Measurements from ENCODE around the gene ACTN4.

Gene ACTN4

DNA sequence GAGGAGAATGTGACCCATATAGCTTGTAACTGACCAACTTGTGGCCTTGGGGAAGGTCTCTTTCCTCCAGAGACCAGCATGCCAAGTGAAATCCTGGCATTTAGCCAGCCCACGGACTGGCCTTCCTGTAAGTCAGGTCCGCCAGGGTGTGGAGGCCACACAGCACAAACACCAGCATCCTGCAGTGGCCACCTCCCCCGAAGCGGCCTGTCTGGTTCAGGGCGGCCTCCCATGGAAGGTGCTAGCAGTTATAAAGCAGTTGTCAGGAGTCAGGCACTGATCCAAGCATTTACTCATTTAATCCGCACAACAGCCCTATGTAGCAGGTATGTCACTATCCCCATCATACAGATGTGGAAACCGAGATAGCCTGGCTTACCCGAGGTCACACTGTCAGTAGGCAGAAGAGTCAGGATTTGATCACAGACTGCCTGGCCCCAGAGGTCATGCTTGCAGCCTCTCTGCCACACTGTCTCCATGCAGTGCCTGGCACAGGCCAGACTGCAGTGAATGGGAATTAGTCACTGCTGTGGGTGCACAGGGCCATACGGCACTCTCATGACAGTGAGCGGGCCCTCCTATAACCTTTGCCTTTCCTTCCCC is 60.2 kb downstream of the ACTN4 start:
- TF ChIP-seq, protein P1, sequence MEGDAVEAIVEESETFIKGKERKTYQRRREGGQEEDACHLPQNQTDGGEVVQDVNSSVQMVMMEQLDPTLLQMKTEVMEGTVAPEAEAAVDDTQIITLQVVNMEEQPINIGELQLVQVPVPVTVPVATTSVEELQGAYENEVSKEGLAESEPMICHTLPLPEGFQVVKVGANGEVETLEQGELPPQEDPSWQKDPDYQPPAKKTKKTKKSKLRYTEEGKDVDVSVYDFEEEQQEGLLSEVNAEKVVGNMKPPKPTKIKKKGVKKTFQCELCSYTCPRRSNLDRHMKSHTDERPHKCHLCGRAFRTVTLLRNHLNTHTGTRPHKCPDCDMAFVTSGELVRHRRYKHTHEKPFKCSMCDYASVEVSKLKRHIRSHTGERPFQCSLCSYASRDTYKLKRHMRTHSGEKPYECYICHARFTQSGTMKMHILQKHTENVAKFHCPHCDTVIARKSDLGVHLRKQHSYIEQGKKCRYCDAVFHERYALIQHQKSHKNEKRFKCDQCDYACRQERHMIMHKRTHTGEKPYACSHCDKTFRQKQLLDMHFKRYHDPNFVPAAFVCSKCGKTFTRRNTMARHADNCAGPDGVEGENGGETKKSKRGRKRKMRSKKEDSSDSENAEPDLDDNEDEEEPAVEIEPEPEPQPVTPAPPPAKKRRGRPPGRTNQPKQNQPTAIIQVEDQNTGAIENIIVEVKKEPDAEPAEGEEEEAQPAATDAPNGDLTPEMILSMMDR (conservative IDR thresholded peaks at IDR 0.05; ENCODE audit: low read depth, low read length) = no peak
- H3K4me3 ChIP-seq (ENCODE audit: low read depth, low read length) = no peak overlapping the region
- peak; percentile 59 for DNase-seq (ENCODE audit: low read depth)

DNA sequence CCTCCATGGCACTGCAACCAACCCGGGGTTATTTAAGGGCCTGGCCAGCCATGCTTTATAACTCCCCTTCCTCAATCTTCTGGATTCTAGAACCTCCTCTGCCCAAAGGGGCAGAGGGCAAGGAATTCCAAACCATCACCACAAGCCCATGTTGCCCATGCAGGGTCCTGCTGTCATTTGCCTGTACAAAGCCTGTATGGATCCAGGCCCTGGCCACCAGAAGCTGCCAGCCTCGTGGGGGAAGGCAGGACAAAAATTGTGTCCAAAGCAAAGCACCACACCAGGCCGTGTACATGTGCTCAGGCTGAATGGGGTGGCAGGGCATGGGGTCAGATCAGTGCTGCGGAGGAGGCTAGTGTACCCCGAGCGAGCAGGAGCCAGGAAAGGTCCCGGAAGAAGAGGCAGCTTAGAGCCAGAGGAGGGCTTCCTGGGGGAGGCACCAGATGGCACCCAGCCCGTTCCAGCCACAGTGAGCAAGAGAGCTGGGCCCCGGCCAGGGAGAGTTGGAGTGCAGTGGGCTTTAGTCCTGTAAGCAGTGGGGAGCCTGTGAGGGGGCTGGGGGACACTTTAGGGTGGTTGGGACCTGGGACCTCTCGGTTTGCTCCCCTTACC is 61.1 kb downstream of the ACTN4 start:
- TF ChIP-seq, protein P1 (conservative IDR thresholded peaks at IDR 0.05; ENCODE audit: low read depth, low read length) = no peak
- no peak overlapping the region for H3K4me3 ChIP-seq (ENCODE audit: low read depth, low read length)
- DNase-seq (ENCODE audit: low read depth) = no peak

DNA sequence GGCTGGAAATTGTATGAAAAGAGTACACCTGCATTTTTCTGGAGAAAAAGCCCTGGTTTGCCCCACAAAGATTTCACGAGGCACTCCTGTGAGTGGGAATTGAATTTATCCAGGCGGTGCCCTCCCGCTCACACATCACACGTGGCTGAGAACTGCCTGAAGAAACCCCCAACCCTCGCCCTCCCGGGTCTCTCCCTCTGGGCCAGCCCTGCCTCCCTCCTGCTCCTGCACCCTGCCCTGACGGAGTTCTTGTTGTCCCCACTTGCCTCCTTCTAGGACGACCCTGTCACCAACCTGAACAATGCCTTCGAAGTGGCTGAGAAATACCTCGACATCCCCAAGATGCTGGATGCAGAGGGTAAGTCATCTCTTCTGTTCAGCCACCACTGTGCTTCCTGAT is 61.7 kb downstream of the ACTN4 start:
- TF ChIP-seq, protein P1 (conservative IDR thresholded peaks at IDR 0.05; ENCODE audit: low read depth, low read length) = no peak
- DNase-seq (ENCODE audit: low read depth) = no peak
- no peak overlapping the region for H3K4me3 ChIP-seq (ENCODE audit: low read depth, low read length)

DNA sequence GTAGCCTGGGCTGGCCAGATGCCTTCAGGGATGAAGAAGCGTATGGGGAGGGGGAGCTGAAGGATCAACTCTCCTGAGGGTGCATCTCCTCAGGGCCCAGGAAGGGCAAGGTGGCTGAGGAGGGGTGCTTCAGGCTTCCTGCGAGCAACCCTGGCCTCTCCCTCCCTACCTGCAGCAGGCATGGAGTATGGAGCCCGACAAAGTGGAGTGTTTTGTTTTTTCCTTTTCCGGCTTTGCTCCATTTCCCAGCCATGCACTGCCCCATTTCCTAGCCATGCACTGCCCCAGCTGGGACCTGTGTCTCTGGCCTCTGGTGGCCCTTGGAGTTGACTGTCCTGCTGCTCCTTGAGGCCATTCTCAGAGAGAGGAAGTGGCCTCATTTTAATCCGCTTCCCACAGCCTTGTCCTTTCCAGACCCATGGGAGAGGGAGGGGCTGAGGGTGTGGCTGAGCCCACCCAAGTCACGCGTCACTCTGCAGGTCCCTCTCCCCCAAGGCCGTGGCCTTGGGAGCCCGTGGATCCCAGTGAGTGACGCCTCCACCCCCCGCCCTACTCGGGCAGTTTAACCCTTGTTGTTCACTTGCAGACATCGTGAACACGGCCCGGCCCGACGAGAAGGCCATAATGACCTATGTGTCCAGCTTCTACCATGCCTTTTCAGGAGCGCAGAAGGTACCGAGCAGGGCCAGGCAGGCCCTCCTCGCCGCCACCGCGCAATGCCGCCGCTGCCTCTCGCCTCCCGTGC is 62.4 kb downstream of the ACTN4 start:
- H3K4me3 ChIP-seq (ENCODE audit: low read depth, low read length) = no peak overlapping the region
- TF ChIP-seq, protein P1 (conservative IDR thresholded peaks at IDR 0.05; ENCODE audit: low read depth, low read length) = no peak
- no peak for DNase-seq (ENCODE audit: low read depth)

DNA sequence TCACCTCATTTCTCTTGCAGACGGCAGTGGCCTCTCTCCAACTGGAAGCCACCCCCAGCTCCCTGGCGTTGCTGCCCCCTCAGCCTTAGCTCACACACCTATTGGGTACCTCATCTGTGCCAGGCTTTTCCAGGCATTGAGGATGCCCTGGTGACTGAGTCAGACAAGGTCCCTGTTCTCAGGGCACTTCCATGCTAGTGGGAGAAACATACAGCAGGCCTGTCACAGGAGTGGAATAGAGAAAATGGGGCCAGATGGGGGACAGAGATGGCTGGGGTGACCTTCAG is 62.9 kb downstream of the ACTN4 start:
- H3K4me3 ChIP-seq (ENCODE audit: low read depth, low read length) = no peak overlapping the region
- no peak for DNase-seq (ENCODE audit: low read depth)
- TF ChIP-seq, protein P1 (conservative IDR thresholded peaks at IDR 0.05; ENCODE audit: low read depth, low read length) = no peak

DNA sequence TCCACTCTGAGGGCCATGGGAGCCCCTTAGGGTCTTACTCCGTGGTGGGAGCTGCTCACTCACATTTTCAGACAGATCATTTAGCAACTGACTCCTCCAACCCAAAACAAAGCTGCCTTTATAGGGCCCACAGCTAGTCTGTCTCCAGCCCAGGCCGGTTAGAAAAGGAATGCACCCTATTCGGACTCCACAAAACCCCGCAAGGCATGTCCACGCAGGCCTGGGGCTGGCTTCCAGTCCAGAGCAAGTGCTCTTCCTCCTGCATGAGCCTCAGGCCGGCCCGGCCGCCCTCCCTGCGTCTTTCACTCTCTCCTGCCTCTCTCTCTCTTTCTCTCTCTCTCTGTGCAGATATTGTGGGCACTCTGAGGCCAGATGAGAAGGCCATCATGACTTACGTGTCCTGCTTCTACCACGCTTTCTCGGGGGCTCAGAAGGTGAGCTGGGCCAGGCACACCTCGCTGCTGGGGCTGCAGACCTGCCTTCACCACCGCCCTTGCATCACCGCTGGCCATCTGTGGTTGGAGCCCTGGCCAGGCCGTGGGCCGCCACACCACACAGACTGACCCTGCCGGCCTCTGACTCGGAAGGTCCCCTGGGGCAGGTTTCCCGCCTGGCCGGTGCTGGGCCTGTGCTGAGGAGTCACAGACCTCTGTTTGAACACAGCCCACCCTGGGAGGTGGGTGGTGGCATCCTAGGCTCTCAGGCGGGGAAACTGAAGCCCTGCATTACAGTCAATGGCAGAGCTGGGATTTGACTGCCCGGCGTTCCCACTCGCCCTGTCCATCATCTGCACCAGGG is 63.7 kb downstream of the ACTN4 start:
- no peak for DNase-seq (ENCODE audit: low read depth)
- TF ChIP-seq, protein P1 (conservative IDR thresholded peaks at IDR 0.05; ENCODE audit: low read depth, low read length) = no peak
- no peak overlapping the region for H3K4me3 ChIP-seq (ENCODE audit: low read depth, low read length)

Measured in choroid plexus epithelial cell (primary cell).